ENCODE measurements around the gene MARCHF10. TPM values are rescaled to one million over a fixed set of nuclear protein-coding genes. Genes with fewer than 3 reads are reported as not detected.

The MARCHF10 gene
- total RNA-seq, 1 donor from 2014 or later = not detected

DNA sequence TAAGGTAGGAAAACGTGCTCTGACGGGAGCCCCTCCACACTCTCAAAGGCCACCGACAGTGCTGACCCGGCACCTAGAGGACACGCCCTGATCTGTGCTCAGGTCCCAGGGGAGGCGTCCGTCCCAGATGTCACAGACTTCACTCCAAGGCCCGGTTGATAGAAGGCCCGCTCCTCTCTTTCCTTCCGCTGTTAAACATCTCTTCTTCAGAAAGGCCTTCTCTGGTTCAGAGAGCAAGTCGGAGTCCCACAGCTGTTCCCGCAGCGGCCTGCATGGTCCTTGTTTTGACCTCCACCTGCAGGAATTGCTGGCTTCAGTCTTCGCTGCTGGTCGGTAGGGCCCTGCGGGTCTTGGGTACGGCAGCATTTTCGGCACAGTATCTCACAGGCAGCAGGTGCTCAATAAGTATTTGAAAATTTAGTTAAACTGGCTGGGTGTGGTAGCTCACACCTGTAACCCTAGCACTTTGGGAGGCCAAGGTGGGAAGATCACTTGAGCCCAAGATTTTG lies 92.2 kb downstream of the MARCHF10 start:
- no peak overlapping the region for H3K4me3 Mint-ChIP-seq
- TF ChIP-seq, protein P1, sequence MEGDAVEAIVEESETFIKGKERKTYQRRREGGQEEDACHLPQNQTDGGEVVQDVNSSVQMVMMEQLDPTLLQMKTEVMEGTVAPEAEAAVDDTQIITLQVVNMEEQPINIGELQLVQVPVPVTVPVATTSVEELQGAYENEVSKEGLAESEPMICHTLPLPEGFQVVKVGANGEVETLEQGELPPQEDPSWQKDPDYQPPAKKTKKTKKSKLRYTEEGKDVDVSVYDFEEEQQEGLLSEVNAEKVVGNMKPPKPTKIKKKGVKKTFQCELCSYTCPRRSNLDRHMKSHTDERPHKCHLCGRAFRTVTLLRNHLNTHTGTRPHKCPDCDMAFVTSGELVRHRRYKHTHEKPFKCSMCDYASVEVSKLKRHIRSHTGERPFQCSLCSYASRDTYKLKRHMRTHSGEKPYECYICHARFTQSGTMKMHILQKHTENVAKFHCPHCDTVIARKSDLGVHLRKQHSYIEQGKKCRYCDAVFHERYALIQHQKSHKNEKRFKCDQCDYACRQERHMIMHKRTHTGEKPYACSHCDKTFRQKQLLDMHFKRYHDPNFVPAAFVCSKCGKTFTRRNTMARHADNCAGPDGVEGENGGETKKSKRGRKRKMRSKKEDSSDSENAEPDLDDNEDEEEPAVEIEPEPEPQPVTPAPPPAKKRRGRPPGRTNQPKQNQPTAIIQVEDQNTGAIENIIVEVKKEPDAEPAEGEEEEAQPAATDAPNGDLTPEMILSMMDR (conservative IDR thresholded peaks at IDR 0.05) = no peak
- peaks cover 3% of the 10 kb centered on the region for H3K36me3 Mint-ChIP-seq
- H3K4me1 Mint-ChIP-seq (ENCODE audit: unreplicated experiment) = no peaks in the 10 kb centered on the region
- no peak overlapping the region for H3K27ac Mint-ChIP-seq
- no peak for DNase-seq (ENCODE audit: extremely low spot score, unreplicated experiment)
- H3K27me3 Mint-ChIP-seq = peaks cover 19% of the 10 kb centered on the region
- peaks cover 9% of the 10 kb centered on the region for H3K9me3 Mint-ChIP-seq

DNA sequence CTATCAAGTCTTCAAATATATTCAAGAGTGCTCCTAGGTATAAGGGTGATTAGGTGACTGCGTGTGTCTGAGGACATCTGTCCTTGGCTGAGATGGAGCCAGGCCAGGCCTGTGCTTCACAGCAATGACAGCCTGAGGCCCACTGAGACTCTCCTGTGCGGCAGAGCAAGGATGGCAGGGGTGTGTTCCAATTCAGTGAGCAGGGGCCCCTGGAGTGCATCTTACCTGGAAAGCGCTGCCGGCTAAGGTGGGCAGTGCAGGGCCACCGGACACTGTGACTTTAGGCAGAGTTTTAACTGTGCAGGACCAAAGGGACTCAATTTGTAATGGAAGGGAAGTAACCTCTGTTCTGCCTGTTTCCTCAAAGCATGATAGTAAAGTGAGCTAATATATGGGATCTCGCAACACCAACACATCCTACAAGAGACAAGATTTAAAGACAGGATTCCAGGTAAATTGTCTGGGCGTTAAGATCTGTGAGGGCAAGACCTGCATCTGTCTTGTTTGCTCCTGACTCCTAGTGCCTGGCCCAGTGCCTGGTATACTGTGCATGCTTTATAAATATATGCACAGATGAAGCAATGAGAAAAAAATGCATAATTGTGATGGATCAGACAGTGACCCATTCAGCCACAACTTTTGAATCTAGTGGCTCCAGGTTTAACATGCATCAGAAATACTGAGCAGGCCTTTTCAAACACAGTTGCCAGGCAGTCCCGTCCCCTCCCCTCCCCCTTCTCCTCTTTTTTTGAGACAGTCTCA lies 93.9 kb downstream of the MARCHF10 start:
- Mint-ChIP-seq H3K4me3 (no peak overlapping the region), H3K27me3 (peaks cover 22% of the 10 kb centered on the region), H3K9me3 (no peaks in the 10 kb centered on the region), H3K27ac (no peak overlapping the region), H3K36me3 (peaks cover 3% of the 10 kb centered on the region), H3K4me1 (ENCODE audit: unreplicated experiment) (peaks cover 7% of the 10 kb centered on the region)
- DNase-seq (ENCODE audit: extremely low spot score, unreplicated experiment) = no peak
- TF ChIP-seq, protein P1 (conservative IDR thresholded peaks at IDR 0.05) = no peak

DNA sequence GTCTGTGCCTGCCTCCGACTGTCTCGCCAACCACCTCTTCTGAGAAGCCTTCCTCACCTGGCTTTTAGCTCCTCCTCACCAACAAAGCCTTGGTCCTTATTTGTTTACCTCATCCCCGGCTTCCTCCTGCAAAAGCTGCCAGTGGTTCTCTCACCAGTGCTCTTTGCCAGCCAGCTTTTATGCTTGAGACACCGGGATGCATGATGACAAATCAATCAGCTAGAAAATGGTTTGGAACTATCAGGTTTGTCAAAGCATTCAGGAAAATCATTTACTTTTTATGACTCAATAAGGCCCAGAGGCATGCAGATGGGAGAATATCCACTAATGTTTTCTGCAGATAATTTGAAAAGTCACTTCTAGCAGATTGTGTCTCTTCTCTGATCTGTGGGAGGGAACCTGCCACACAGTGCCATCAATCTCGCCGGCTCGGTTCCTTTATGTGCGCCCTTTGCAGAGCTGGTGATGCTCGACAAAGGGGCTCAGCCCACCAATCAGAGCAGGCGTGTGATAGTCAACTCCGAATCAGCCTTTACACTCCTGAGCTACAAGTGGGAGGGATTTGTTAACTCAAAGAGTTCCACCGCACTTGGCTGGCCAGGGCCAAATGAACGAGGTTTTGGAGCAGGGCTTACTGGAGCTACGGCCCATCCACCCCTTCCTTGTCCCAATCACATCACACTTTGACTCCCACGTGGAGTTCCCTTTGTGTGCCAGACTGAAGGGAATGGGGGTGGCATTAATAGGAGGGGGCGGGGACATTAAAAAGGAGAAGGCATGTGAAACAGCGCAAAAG lies 94.8 kb downstream of the MARCHF10 start:
- no peak overlapping the region for H3K27ac Mint-ChIP-seq
- H3K4me1 Mint-ChIP-seq (ENCODE audit: unreplicated experiment) = peaks cover 7% of the 10 kb centered on the region
- H3K4me3 Mint-ChIP-seq = no peak overlapping the region
- DNase-seq (ENCODE audit: extremely low spot score, unreplicated experiment) = no peak
- TF ChIP-seq, protein P1 (conservative IDR thresholded peaks at IDR 0.05) = no peak
- no peaks in the 10 kb centered on the region for H3K9me3 Mint-ChIP-seq
- peaks cover 20% of the 10 kb centered on the region for H3K27me3 Mint-ChIP-seq
- H3K36me3 Mint-ChIP-seq = peaks cover 3% of the 10 kb centered on the region

DNA sequence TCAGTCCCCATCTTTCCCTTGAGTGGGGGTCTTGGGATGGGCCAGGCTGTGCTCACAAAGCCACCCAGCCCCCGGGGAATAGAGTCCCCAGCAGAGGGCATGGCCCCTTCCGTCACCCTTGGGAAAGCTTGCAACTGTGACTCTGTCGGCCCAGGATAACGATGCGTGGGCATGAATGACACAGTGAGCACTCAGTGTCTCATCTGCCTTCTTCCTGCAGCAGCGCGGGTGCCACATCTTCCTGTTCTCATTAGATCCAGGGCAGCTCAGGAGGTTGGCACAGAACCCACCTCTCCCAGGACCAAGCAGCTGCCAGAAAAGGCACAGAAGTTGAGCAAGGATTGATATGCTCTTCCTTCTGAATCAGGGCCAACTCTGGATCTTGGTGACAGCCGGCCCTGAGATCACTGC lies 95.9 kb downstream of the MARCHF10 start:
- Mint-ChIP-seq H3K27ac (no peak overlapping the region), H3K4me3 (no peak overlapping the region), H3K9me3 (peaks cover 6% of the 10 kb centered on the region), H3K36me3 (peaks cover 3% of the 10 kb centered on the region), H3K4me1 (ENCODE audit: unreplicated experiment) (peaks cover 7% of the 10 kb centered on the region), H3K27me3 (peaks cover 19% of the 10 kb centered on the region)
- no peak for DNase-seq (ENCODE audit: extremely low spot score, unreplicated experiment)
- TF ChIP-seq, protein P1 (conservative IDR thresholded peaks at IDR 0.05) = no peak

DNA sequence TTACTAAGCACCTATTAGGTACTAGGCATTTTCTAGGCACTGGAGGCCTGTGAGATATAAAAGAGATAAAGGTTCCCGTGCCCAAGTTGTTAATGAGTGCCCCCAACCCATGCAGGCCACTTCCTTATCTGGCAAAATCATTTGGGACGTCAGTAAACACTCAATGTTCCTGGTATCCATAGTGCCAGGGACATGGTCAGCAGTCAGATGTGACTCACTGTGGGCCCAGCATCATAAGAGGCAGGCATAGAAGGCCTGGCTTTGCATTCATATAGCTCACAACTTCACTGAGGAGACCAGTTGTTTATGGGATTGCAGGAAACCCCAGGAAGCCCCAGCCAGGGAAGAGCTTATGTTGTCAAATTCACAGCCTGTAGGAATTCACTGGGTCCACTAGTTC lies 99.5 kb downstream of the MARCHF10 start:
- peaks cover 7% of the 10 kb centered on the region for H3K9me3 Mint-ChIP-seq
- H3K36me3 Mint-ChIP-seq = peaks cover 3% of the 10 kb centered on the region
- H3K27ac Mint-ChIP-seq = no peak overlapping the region
- peaks cover 25% of the 10 kb centered on the region for H3K4me1 Mint-ChIP-seq (ENCODE audit: unreplicated experiment)
- H3K4me3 Mint-ChIP-seq = no peak overlapping the region
- TF ChIP-seq, protein P1 (conservative IDR thresholded peaks at IDR 0.05) = no peak
- DNase-seq (ENCODE audit: extremely low spot score, unreplicated experiment) = no peak
- peaks cover 34% of the 10 kb centered on the region for H3K27me3 Mint-ChIP-seq

All from type B pancreatic cell (in vitro differentiated cells).